Loucy (cell line): Measurements from ENCODE around the gene AK2.
A peak's percentile ranks its signal among the peaks of the same experiment; 100 is the strongest.

ENCODE experiments used
- H2AFZ ChIP-seq: fragments of 200-600 bp; sonication (generic); 2 replicates; pipeline ENCODE4 v1.6.0; 2016; ENCODE audit warnings: antibody characterized with exemption, mild to moderate bottlenecking, low read length, moderate library complexity
- H3F3A ChIP-seq: fragments of 200-600 bp; 2 replicates; pipeline ENCODE4 v1.6.0; 2016; ENCODE audit warnings: antibody characterized with exemption, low read depth, mild to moderate bottlenecking
- H3K27me3 ChIP-seq: fragments of 200-600 bp; sonication (generic); 2 replicates; pipeline ENCODE4 v1.6.1; 2014; ENCODE audit warnings: low read length, mild to moderate bottlenecking; ENCODE audit not compliant: insufficient read depth, poor library complexity, severe bottlenecking
- H3K36me3 ChIP-seq: fragments of 200-600 bp; sonication (generic); 2 replicates; pipeline ENCODE4 v1.6.1; 2016; ENCODE audit warnings: low read length; ENCODE audit not compliant: insufficient read depth
- H3K4me1 ChIP-seq: fragments of 200-600 bp; sonication (generic); 2 replicates; pipeline ENCODE4 v1.5.1; 2014; ENCODE audit warnings: low read length, mild to moderate bottlenecking; ENCODE audit not compliant: insufficient read depth, poor library complexity, severe bottlenecking
- H3K4me2 ChIP-seq: fragments of 200-600 bp; sonication (generic); 2 replicates; pipeline ENCODE4 v1.6.0; 2014; ENCODE audit warnings: antibody characterized with exemption, low read length, low read depth, mild to moderate bottlenecking; ENCODE audit not compliant: poor library complexity, severe bottlenecking
- H3K4me3 ChIP-seq: fragments of 200-600 bp; sonication (generic); 2 replicates; pipeline ENCODE4 v1.5.1; 2014; ENCODE audit warnings: low read length, mild to moderate bottlenecking, mixed read lengths; ENCODE audit not compliant: poor library complexity, severe bottlenecking
- H3K79me2 ChIP-seq: fragments of 200-600 bp; sonication (generic); 2 replicates; pipeline ENCODE4 v1.6.1; 2014; ENCODE audit warnings: low read length; ENCODE audit not compliant: insufficient read depth
- H3K9ac ChIP-seq: fragments of 200-600 bp; sonication (generic); 2 replicates; pipeline ENCODE4 v1.6.0; 2014; ENCODE audit warnings: mild to moderate bottlenecking, low read depth, low read length, moderate library complexity; ENCODE audit not compliant: poor library complexity, severe bottlenecking
- H3K9me2 ChIP-seq: fragments of 200-600 bp; sonication (generic); replicated peaks from 2 replicates; pipeline ENCODE4 v1.6.1; 2016; ENCODE audit warnings: low read depth, low read length, mixed read lengths
- H3K9me3 ChIP-seq: fragments of 200-600 bp; sonication (generic); 2 replicates; pipeline ENCODE4 v1.6.1; 2014; ENCODE audit warnings: mild to moderate bottlenecking, antibody characterized with exemption, low read length, low read depth; ENCODE audit not compliant: insufficient read depth
- H4K20me1 ChIP-seq: fragments of 200-600 bp; sonication (generic); 2 replicates; pipeline ENCODE4 v1.6.0; 2014; ENCODE audit warnings: antibody characterized with exemption, low read length, mild to moderate bottlenecking; ENCODE audit not compliant: insufficient read depth, poor library complexity, severe bottlenecking
- CTCF ChIP-seq: fragments of 200-600 bp; sonication (generic); conservative IDR thresholded peaks from 2 replicates; pipeline ENCODE4 v1.5.1; 2014; ENCODE audit warnings: mild to moderate bottlenecking, antibody characterized with exemption, low read length
- EZH2phosphoT487 ChIP-seq: fragments of 200-600 bp; IDR thresholded peaks from 2 replicates; pipeline ENCODE4 v1.6.1; 2018; ENCODE audit warnings: antibody characterized with exemption, mild to moderate bottlenecking, moderate library complexity, borderline replicate concordance

Gene AK2

GRCh38 chr1:33057095-33057494, 20.4 kb upstream of the AK2 start:
- Histone ChIP-seq H2AFZ (no peak overlapping the region), H3K9me3 (no peaks in the 10 kb centered on the region), H3K79me2 (no peaks in the 10 kb centered on the region), H3K36me3 (no peaks in the 10 kb centered on the region), H3F3A (no peaks in the 10 kb centered on the region), H3K4me2 (no peak overlapping the region), H3K4me3 (no peak overlapping the region), H3K27me3 (no peaks in the 10 kb centered on the region), H3K9me2 (no peaks in the 10 kb centered on the region), H3K4me1 (no peaks in the 10 kb centered on the region), H3K9ac (no peak overlapping the region), H4K20me1 (no peaks in the 10 kb centered on the region)
- TF ChIP-seq EZH2phosphoT487 (no peak), CTCF (no peak)

- Histone ChIP-seq H3K9ac (no peak overlapping the region), H3K79me2 (no peaks in the 10 kb centered on the region), H3K4me3 (no peak overlapping the region), H3K36me3 (no peaks in the 10 kb centered on the region), H3K9me3 (no peaks in the 10 kb centered on the region), H2AFZ (no peak overlapping the region), H4K20me1 (no peaks in the 10 kb centered on the region), H3F3A (no peaks in the 10 kb centered on the region), H3K4me1 (no peaks in the 10 kb centered on the region), H3K27me3 (no peaks in the 10 kb centered on the region), H3K9me2 (no peaks in the 10 kb centered on the region), H3K4me2 (no peak overlapping the region)
- TF ChIP-seq EZH2phosphoT487 (no peak), CTCF (no peak)
Measured at GRCh38 chr1:33056426-33056825, 19.7 kb upstream of the AK2 start.

- TF ChIP-seq EZH2phosphoT487, result no peak
- peak; percentile 67 for TF ChIP-seq CTCF
- no peaks in the 10 kb centered on the region for H3K9me3 ChIP-seq
- H3K4me2 ChIP-seq, result no peak overlapping the region
- no peaks in the 10 kb centered on the region for H3K36me3 ChIP-seq
- H3K9me2 ChIP-seq, result no peaks in the 10 kb centered on the region
- H3F3A ChIP-seq, result no peaks in the 10 kb centered on the region
- H3K4me1 ChIP-seq, result no peaks in the 10 kb centered on the region
- H3K4me3 ChIP-seq, result no peak overlapping the region
- H4K20me1 ChIP-seq, result no peaks in the 10 kb centered on the region
- no peak overlapping the region for H3K9ac ChIP-seq
- H3K27me3 ChIP-seq, result no peaks in the 10 kb centered on the region
- H3K79me2 ChIP-seq, result no peaks in the 10 kb centered on the region
- no peak overlapping the region for H2AFZ ChIP-seq
Measured at GRCh38 chr1:33055210-33056008, 18.7 kb upstream of the AK2 start.
